ENCODE results near the gene APBA1. TPM values are rescaled to one million over a fixed set of nuclear protein-coding genes. Genes with fewer than 3 reads are reported as not detected.

Gene APBA1
- total and polyA plus RNA-seq, 9 of the 15 experiments (the other 6 are each of a cell fraction or from before 2014, with no cell fraction given) = 0.01 to 0.02 TPM; not detected in 7

DNA sequence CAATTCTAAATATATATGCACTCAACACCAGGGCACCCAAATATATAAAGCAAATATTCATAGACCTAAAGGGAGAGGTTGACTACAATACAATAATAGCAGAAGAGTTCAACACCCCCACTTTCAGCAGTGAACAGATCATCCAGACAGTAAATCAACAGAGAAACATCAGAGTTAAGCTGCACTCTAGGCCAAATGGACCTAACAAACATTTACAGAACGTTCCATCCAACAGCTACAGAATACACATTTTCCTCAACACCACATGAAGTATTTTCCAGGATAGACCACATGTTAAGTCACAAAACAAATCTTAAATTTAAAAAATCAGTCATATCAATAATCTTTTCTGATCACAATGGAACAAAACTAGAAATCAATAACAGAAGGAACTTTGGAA, 18.9 kb downstream of the APBA1 start:
- no peaks in the 10 kb centered on the region for H3K4me1 ChIP-seq (replicated peaks in 1 of 2; ENCODE audit: control insufficient read depth in 2 of 2, insufficient read depth in 2 of 2, low read length in 2 of 2)
- no peak overlapping the region for H3K4me2 ChIP-seq (ENCODE audit: insufficient read depth, low read length)
- CTCF ChIA-PET (ENCODE audit: low intra/inter-chr PET ratio) = no interaction called here
- no peaks in the 10 kb centered on the region for H4K20me1 ChIP-seq (replicated peaks; ENCODE audit: control insufficient read depth, insufficient read depth, low read length)
- H3K4me3 ChIP-seq = no peak overlapping the region
- H2AFZ ChIP-seq (ENCODE audit: low read depth, low read length) = no peak overlapping the region
- POLR2A ChIA-PET = no interaction called here
- TF ChIP-seq ZNF76 (CRISPR knock-in tag; IDR thresholded peaks at IDR 0.05; ENCODE audit: borderline replicate concordance) (no peak), ZNF274 (IDR thresholded peaks at IDR 0.05; ENCODE audit: borderline replicate concordance, low read depth, low read length) (no peak), HNRNPL (IDR thresholded peaks at IDR 0.05; ENCODE audit: low read depth, low read length) (no peak), FOXA1 (IDR thresholded peaks at IDR 0.05; ENCODE audit: borderline replicate concordance) (no peak), SIX5 (IDR thresholded peaks at IDR 0.05; ENCODE audit: borderline replicate concordance in 1 of 2, insufficient read depth in 1 of 2, low read depth in 1 of 2, low read length in 2 of 2) (no peak), PYGO2 (tag; IDR thresholded peaks at IDR 0.05) (no peak), STAT5A (IDR thresholded peaks at IDR 0.05; ENCODE audit: borderline replicate concordance, low read length) (no peak), HDAC2 (IDR thresholded peaks at IDR 0.05) (no peak), CC2D1A (IDR thresholded peaks at IDR 0.05) (no peak), PCBP1 (IDR thresholded peaks at IDR 0.05; ENCODE audit: low read depth, low read length, poor library complexity, severe bottlenecking) (no peak), KDM4B (IDR thresholded peaks at IDR 0.05; ENCODE audit: borderline replicate concordance in 2 of 2, low read depth in 1 of 2) (no peak)
- no peak overlapping the region for H3K9ac ChIP-seq (ENCODE audit: insufficient read depth in 1 of 2, low read depth in 2 of 2, low read length in 2 of 2)
- H3K27me3 ChIP-seq (ENCODE audit: control insufficient read depth in 2 of 2, insufficient read depth in 2 of 2, low read length in 2 of 2) = no peaks in the 10 kb centered on the region
- H3K36me3 ChIP-seq (ENCODE audit: control insufficient read depth, insufficient read depth, low read length) = no peaks in the 10 kb centered on the region
- FAIRE-seq (no peak), ATAC-seq (no peak), DNase-seq (ENCODE audit: extremely low read depth in 1 of 4, low spot score in 3 of 4) (no peak)
- no TSS peak for BruUV-seq (replicated peaks)
- in situ Hi-C loops (cut with MboI) (no loop called here), intact Hi-C loops (cut with micrococcal nuclease) (no loop called here)
- H3K27ac ChIP-seq (ENCODE audit: extremely low read depth, low read depth, low read length) = no peak overlapping the region
- no peaks in the 10 kb centered on the region for H3K9me1 ChIP-seq (ENCODE audit: control insufficient read depth, insufficient read depth, low read length)
- WGBS (ENCODE audit: insufficient coverage, low coverage, missing lambda C conversion rate) = 0% methylated on average over 1 of the region's 1 CpG
- H3K79me2 ChIP-seq (ENCODE audit: control insufficient read depth, insufficient read depth, low read length) = no peaks in the 10 kb centered on the region
- H3K9me3 ChIP-seq (replicated peaks; ENCODE audit: control insufficient read depth, insufficient read depth, low read depth, low read length) = no peaks in the 10 kb centered on the region
